ENCODE results near the gene CDC42BPB. TPM values are rescaled to one million over a fixed set of nuclear protein-coding genes. Genes with fewer than 3 reads are reported as not detected.

The CDC42BPB gene
- total RNA-seq, 1 donor from 2014 or later = 102 TPM

DNA sequence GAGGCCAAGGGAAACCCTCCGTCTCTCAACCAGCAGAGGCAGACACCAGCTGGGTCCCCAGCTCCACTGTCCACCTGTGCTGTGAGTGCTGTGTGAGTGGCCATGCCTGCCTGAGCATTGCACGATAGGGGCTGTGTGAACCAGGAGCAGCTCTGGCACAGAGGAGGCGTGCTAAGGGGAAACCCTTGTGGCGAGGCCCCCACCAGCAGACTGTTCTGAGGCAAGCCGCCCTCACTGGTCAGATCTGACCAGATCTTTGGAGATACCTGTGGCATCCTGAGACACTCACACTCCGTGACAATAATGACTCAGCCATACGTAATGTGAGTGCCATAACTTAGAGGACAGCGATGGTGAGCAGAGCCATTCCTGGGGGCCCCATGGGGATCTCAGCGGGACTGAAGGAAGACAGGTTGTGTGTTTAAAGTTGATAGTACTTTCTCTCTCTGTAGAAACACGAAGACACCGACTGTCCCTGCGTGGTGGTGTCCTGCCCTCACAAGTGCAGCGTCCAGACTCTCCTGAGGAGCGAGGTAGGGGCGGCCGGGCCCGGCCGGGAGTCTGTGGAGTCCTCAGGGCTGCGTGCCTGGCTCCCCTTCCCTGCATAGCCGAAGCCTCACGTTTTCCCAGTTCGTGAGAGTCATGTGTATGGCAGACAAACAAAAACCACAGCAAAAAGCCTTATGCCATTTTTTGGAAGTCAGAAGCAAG lies 171.5 kb downstream of the CDC42BPB start:
- intact Hi-C loops (cut with DNase I) = no loop called here
- Histone ChIP-seq H3K27me3 (no peaks in the 10 kb centered on the region), H3K36me3 (peaks cover 16% of the 10 kb centered on the region), H3K4me1 (no peaks in the 10 kb centered on the region), H3K9me3 (no peaks in the 10 kb centered on the region), H3K4me3 (no peak overlapping the region), H3K27ac (no peak overlapping the region)
- DNase-seq (no peak), ATAC-seq (peak; percentile 19)
- TF ChIP-seq, protein P1, sequence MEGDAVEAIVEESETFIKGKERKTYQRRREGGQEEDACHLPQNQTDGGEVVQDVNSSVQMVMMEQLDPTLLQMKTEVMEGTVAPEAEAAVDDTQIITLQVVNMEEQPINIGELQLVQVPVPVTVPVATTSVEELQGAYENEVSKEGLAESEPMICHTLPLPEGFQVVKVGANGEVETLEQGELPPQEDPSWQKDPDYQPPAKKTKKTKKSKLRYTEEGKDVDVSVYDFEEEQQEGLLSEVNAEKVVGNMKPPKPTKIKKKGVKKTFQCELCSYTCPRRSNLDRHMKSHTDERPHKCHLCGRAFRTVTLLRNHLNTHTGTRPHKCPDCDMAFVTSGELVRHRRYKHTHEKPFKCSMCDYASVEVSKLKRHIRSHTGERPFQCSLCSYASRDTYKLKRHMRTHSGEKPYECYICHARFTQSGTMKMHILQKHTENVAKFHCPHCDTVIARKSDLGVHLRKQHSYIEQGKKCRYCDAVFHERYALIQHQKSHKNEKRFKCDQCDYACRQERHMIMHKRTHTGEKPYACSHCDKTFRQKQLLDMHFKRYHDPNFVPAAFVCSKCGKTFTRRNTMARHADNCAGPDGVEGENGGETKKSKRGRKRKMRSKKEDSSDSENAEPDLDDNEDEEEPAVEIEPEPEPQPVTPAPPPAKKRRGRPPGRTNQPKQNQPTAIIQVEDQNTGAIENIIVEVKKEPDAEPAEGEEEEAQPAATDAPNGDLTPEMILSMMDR (IDR thresholded peaks at IDR 0.05) = no peak

DNA sequence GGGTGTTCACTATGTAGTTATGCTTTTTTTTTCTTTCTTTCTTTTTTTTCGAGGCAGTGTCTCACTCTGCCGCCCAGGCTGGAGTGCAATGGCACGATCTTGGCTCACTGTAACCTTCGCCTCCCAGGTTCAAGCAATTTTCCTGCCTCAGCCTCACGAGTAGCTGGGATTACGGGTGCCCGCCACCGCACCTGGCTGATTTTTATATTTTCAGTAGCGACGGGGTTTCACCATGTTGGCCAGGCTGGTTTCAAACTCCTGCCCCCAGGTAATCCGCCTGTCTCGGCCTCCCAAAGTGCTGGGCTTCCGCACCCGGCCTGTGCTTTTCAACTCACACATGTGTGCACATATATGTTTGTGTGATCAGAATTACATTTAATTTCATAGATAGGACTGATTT lies 173.8 kb downstream of the CDC42BPB start:
- H3K36me3 ChIP-seq = peaks cover 4% of the 10 kb centered on the region
- no peak overlapping the region for H3K27ac ChIP-seq
- no peak overlapping the region for H3K4me3 ChIP-seq
- TF ChIP-seq, protein P1 (IDR thresholded peaks at IDR 0.05) = no peak
- H3K27me3 ChIP-seq = no peaks in the 10 kb centered on the region
- intact Hi-C loops (cut with DNase I) = no loop called here
- DNase-seq (no peak), ATAC-seq (no peak)
- no peaks in the 10 kb centered on the region for H3K9me3 ChIP-seq
- no peaks in the 10 kb centered on the region for H3K4me1 ChIP-seq

DNA sequence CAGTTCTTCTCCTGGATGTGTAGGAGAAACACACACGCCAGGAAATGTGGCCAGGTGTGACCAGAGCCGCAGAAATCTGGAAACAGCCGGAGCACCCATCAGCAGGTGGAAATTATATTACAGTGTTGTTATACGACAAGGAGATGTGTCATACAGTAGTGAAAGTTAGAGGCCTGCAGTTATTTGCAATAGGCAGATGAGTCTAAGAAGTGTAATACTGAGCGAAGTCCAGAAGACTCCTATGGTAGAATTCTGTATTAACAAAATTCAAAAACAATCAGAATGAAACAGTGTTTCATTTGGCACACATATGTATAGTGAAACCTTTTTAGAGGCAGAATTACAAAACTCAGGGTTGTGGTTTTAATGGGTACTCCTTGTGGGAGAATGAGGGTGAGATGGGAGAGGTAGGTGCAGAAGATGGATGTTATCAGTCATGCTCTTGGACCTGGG lies 174.2 kb downstream of the CDC42BPB start:
- H3K36me3 ChIP-seq = peaks cover 4% of the 10 kb centered on the region
- DNase-seq = no peak
- intact Hi-C loops (cut with DNase I) = no loop called here

More for the DNA sequence above, 174.2 kb downstream of the CDC42BPB start:
- no peak for ATAC-seq
- H3K27ac ChIP-seq = no peak overlapping the region
- no peaks in the 10 kb centered on the region for H3K9me3 ChIP-seq
- TF ChIP-seq, protein P1 (IDR thresholded peaks at IDR 0.05) = no peak
- no peaks in the 10 kb centered on the region for H3K4me1 ChIP-seq
- H3K4me3 ChIP-seq = no peak overlapping the region
- no peaks in the 10 kb centered on the region for H3K27me3 ChIP-seq

Other genes with a start within 250 kb of the CDC42BPB start
- gene AMN, start 134.9 kb downstream of the CDC42BPB start, total RNA-seq = 19.8 TPM
- not detected for gene LBHD2, start 26.7 kb upstream of the CDC42BPB start, total RNA-seq
- gene EXOC3L4, start 37.2 kb upstream of the CDC42BPB start, total RNA-seq = 4.2 TPM
- 158 TPM for gene TNFAIP2, start 65.9 kb upstream of the CDC42BPB start, total RNA-seq

Data from upper lobe of right lung (tissue), 1 donor.